HepG2 (cell line): ENCODE data around the gene KATNB1. TPM values are rescaled to one million over a fixed set of nuclear protein-coding genes. Genes with fewer than 3 reads are reported as not detected.

Experiments used
- ATF1 ChIP-seq: IDR thresholded peaks from 2 replicates; pipeline ENCODE4 v1.6.1; 2016; ENCODE audit warnings: mild to moderate bottlenecking, control low read depth
- BCL3 ChIP-seq: sonication (generic); formaldehyde crosslinking; IDR thresholded peaks from 2 replicates; pipeline ENCODE4 v1.5.1; 2020; ENCODE audit warnings: mild to moderate bottlenecking, missing genetic modification reagents, moderate library complexity
- CENPBD1 ChIP-seq: sonication (generic); formaldehyde crosslinking; IDR thresholded peaks from 2 replicates; pipeline ENCODE4 v1.8.0; 2022; ENCODE audit warnings: missing genetic modification reagents, low read depth, mild to moderate bottlenecking, borderline replicate concordance
- IKZF1 ChIP-seq: fragments of 450-650 bp; IDR thresholded peaks from 2 replicates; pipeline ENCODE4 v1.7.1; 2016
- IRF2 ChIP-seq: IDR thresholded peaks from 2 replicates; pipeline ENCODE4 v1.6.1; 2018; ENCODE audit warnings: missing genetic modification reagents, missing compliant biosample characterization
- IRF9 ChIP-seq: sonication (generic); formaldehyde crosslinking; IDR thresholded peaks from 2 replicates; pipeline ENCODE4 v1.8.0; 2022; ENCODE audit warnings: missing genetic modification reagents, mild to moderate bottlenecking, borderline replicate concordance
- PCBP2 ChIP-seq: fragments of 200-400 bp; formaldehyde crosslinking; optimal IDR thresholded peaks from 2 replicates; pipeline ENCODE3; 2018; ENCODE audit warnings: low read length, low read depth; ENCODE audit not compliant: poor library complexity, severe bottlenecking
- RFX5 ChIP-seq: IDR thresholded peaks from 2 replicates; pipeline ENCODE4 v1.6.1; 2011; ENCODE audit warnings: low read depth, low read length, improper control_type of control experiment
- RNF2 ChIP-seq: fragments of 450-650 bp; conservative IDR thresholded peaks from 2 replicates; pipeline ENCODE4 v1.6.1; 2016; ENCODE audit warnings: low read depth
- RXRB ChIP-seq: IDR thresholded peaks from 2 replicates; pipeline ENCODE4 v1.6.1; 2016; ENCODE audit warnings: borderline replicate concordance, missing genetic modification reagents, missing compliant biosample characterization
- SATB2 ChIP-seq: sonication (generic); formaldehyde crosslinking; IDR thresholded peaks from 2 replicates; pipeline ENCODE4 v1.5.0; 2020; ENCODE audit warnings: missing genetic modification reagents
- SNAPC5 ChIP-seq: sonication (generic); formaldehyde crosslinking; IDR thresholded peaks from 2 replicates; pipeline ENCODE4 v1.8.1; 2023; ENCODE audit warnings: mild to moderate bottlenecking, missing genetic modification reagents, borderline replicate concordance
- STAT5B ChIP-seq: sonication (generic); formaldehyde crosslinking; IDR thresholded peaks from 2 replicates; pipeline ENCODE4 v1.4.0; 2020; ENCODE audit warnings: missing genetic modification reagents
- STAT6 ChIP-seq: sonication (generic); formaldehyde crosslinking; IDR thresholded peaks from 2 replicates; pipeline ENCODE4 v1.4.0; 2020; ENCODE audit warnings: missing genetic modification reagents, mild to moderate bottlenecking, borderline replicate concordance
- UBTF ChIP-seq: sonication (generic); formaldehyde crosslinking; IDR thresholded peaks from 2 replicates; pipeline ENCODE4 v1.4.0; 2020; ENCODE audit warnings: mild to moderate bottlenecking, missing genetic modification reagents
- WIZ ChIP-seq: sonication (generic); formaldehyde crosslinking; IDR thresholded peaks from 2 replicates; pipeline ENCODE4 v1.5.1; 2020; ENCODE audit warnings: mild to moderate bottlenecking, missing genetic modification reagents
- ZBTB7B ChIP-seq: sonication (generic); formaldehyde crosslinking; IDR thresholded peaks from 2 replicates; pipeline ENCODE4 v1.4.0; 2020; ENCODE audit warnings: missing genetic modification reagents
- ZNF30 ChIP-seq: sonication (generic); formaldehyde crosslinking; IDR thresholded peaks from 2 replicates; pipeline ENCODE4 v1.5.0; 2020; ENCODE audit warnings: mild to moderate bottlenecking, missing genetic modification reagents
- ZNF670 ChIP-seq: sonication (generic); formaldehyde crosslinking; IDR thresholded peaks from 2 replicates; pipeline ENCODE4 v1.8.0; 2022; ENCODE audit warnings: mild to moderate bottlenecking, missing genetic modification reagents, borderline replicate concordance
- ZNF710 ChIP-seq: sonication (generic); formaldehyde crosslinking; IDR thresholded peaks from 2 replicates; pipeline ENCODE4 v1.5.0; 2020; ENCODE audit warnings: mild to moderate bottlenecking, missing genetic modification reagents, borderline replicate concordance
- polyA plus RNA-seq, 8 experiments: library from polyadenylated mRNA; depleted of rRNA in 3 of 8; stranded (reverse) in 7 of 8; unstranded in 1 of 8; fragments of >200 nt; fragmentation: Illumina TruSeq in 4 of 8; extraction: Trizol in 4 of 8; gene quantifications; 2 replicates each; pipeline versions ENCODE4 v1.2.1 to v1.2.3, GENCODE V29; 2011 to 2016; ENCODE audit warnings: low read depth in 4 of 8, missing spikeins in 1 of 8, mixed read lengths in 1 of 8; ENCODE audit not compliant: insufficient read depth in 1 of 8
- total RNA-seq, 5 experiments: library from RNA; depleted of rRNA; stranded (reverse); fragments of >200 nt; fragmentation: Illumina TruSeq; extraction: Trizol; gene quantifications; 2 replicates each; pipeline ENCODE4 v1.2.3, GENCODE V29; 2016; ENCODE audit warnings: low read depth in 1 of 5

Gene KATNB1
- total and polyA plus RNA-seq, 2 of the 13 experiments (the other 11 are each of a cell fraction or from before 2014, with no cell fraction given), result 31.5 to 43.5 TPM

GRCh38 chr16:57757326-57757786 is 21.8 kb downstream of the KATNB1 start (continued):
- TF ChIP-seq SNAPC5 (peak; percentile 63; the same call in 1 of the 2 replicates), IKZF1 (no peak), CENPBD1 (CRISPR knock-in tag) (no peak), IRF9 (CRISPR knock-in tag) (no peak; the same call in 1 of the 2 replicates), IRF2 (peak; percentile 71), PCBP2 (no peak), ATF1 (no peak), UBTF (CRISPR knock-in tag) (0 out of 2 replicates have a peak, but pooled peaks have one; percentile 58), ZBTB7B (CRISPR knock-in tag) (no peak), ZNF30 (CRISPR knock-in tag) (no peak), WIZ (CRISPR knock-in tag) (no peak), RFX5 (no peak), RNF2 (no peak), BCL3 (CRISPR knock-in tag) (no peak), STAT5B (CRISPR knock-in tag) (no peak), ZNF670 (no peak), SATB2 (CRISPR knock-in tag) (no peak), RXRB (peak; percentile 65), STAT6 (CRISPR knock-in tag) (no peak), ZNF710 (CRISPR knock-in tag) (peak; percentile 80; the same call in 1 of the 2 replicates)
